Keratinocyte (primary cell): ENCODE results near the gene DMRT1. TPM values are rescaled to one million over a fixed set of nuclear protein-coding genes. Genes with fewer than 3 reads are reported as not detected.

Experiments
- DNase-seq: peaks from one replicate; pipeline ENCODE4 v3.0.0-alpha.2; 2011; ENCODE audit warnings: low read depth, missing footprints, low spot score
- FAIRE-seq: peaks from 2 replicates; lab custom pipeline; 2011; peaks lifted over from hg19 to GRCh38; lab: Jason Lieb, UNC
- H2AFZ ChIP-seq: 2 replicates; pipeline ENCODE4 v1.6.0; 2012; ENCODE audit warnings: low read length, control low read depth, inconsistent platforms; ENCODE audit not compliant: control insufficient read depth
- H3K27ac ChIP-seq: 2 replicates; pipeline ENCODE4 v1.5.1; 2011; ENCODE audit warnings: low read length; ENCODE audit not compliant: control insufficient read depth, insufficient read depth
- H3K27me3 ChIP-seq: 3 replicates; pipeline ENCODE4 v1.6.0; 2011; ENCODE audit warnings: low read length; ENCODE audit not compliant: control insufficient read depth, insufficient read depth; ENCODE audit errors: extremely low read depth
- H3K36me3 ChIP-seq, 2 experiments: 2 replicates in 1 of 2; 3 replicates in 1 of 2; pipeline ENCODE4 v1.5.1; 2011; ENCODE audit warnings: low read length in 2 of 2, mild to moderate bottlenecking in 1 of 2; ENCODE audit not compliant: control insufficient read depth in 2 of 2, insufficient read depth in 2 of 2; ENCODE audit errors: extremely low read depth in 1 of 2
- H3K4me1 ChIP-seq: 3 replicates; pipeline ENCODE4 v1.5.1; 2011; ENCODE audit warnings: low read length; ENCODE audit not compliant: control insufficient read depth, insufficient read depth; ENCODE audit errors: extremely low read depth
- H3K4me2 ChIP-seq: 3 replicates; pipeline ENCODE4 v1.6.0; 2011; ENCODE audit warnings: low read depth, low read length; ENCODE audit not compliant: control insufficient read depth, insufficient read depth; ENCODE audit errors: extremely low read depth
- H3K4me3 ChIP-seq, 3 experiments: fragments of 200-600 bp in 1 of 3; sonication (generic) in 1 of 3; 2 replicates in 2 of 3; 3 replicates in 1 of 3; pipeline ENCODE4 v1.5.1; 2011 to 2016; ENCODE audit warnings: low read length in 3 of 3, mild to moderate bottlenecking in 3 of 3, control low read depth in 2 of 3, inconsistent platforms in 1 of 3, low read depth in 1 of 3, mixed read lengths in 1 of 3, mixed run types in 1 of 3, moderate library complexity in 1 of 3; ENCODE audit not compliant: control insufficient read depth in 2 of 3, insufficient read depth in 2 of 3; ENCODE audit errors: extremely low read depth in 1 of 3
- H3K79me2 ChIP-seq: 2 replicates; pipeline ENCODE4 v1.6.0; 2012; ENCODE audit warnings: low read length; ENCODE audit not compliant: control insufficient read depth, insufficient read depth
- H3K9ac ChIP-seq: 3 replicates; pipeline ENCODE4 v1.6.0; 2011; ENCODE audit warnings: low read length; ENCODE audit not compliant: control insufficient read depth, insufficient read depth; ENCODE audit errors: extremely low read depth
- H3K9me1 ChIP-seq: 3 replicates; pipeline ENCODE4 v1.6.0; 2011; ENCODE audit warnings: low read length; ENCODE audit not compliant: control insufficient read depth, insufficient read depth; ENCODE audit errors: extremely low read depth
- H3K9me3 ChIP-seq: 2 replicates; pipeline ENCODE4 v1.5.1; 2012; ENCODE audit warnings: low read depth, low read length; ENCODE audit not compliant: control insufficient read depth
- H4K20me1 ChIP-seq: 3 replicates; pipeline ENCODE4 v1.6.0; 2011; ENCODE audit warnings: low read length; ENCODE audit not compliant: control insufficient read depth, insufficient read depth; ENCODE audit errors: extremely low read depth
- CTCF ChIP-seq, 3 experiments: IDR thresholded peaks in 1 of 3; conservative IDR thresholded peaks in 1 of 3; optimal IDR thresholded peaks in 1 of 3; 2 replicates in 2 of 3; 3 replicates in 1 of 3; pipeline versions ENCODE3 to v1.5.1; 2011; ENCODE audit warnings: low read length in 3 of 3, mild to moderate bottlenecking in 3 of 3, moderate library complexity in 2 of 3, control low read depth in 1 of 3, inconsistent platforms in 1 of 3; ENCODE audit not compliant: insufficient read depth in 2 of 3; ENCODE audit errors: extremely low read depth in 1 of 3
- EZH2 ChIP-seq: IDR thresholded peaks from one replicate; pipeline ENCODE4 v1.6.1; 2012; ENCODE audit warnings: inconsistent platforms, mild to moderate bottlenecking, low read length, moderate library complexity
- dilution Hi-C: fragments of 300-500 bp; cut with MboI; formaldehyde crosslinking; loops from one replicate; pipeline ENCODE4 v1.7.0; 2020; ENCODE audit warnings: low sequenced_read_pairs; ENCODE audit not compliant: extremely low pct_ligation_motif_present
- polyA plus RNA-seq, 5 experiments: library from polyadenylated mRNA; depleted of rRNA in 3 of 5; stranded (reverse) in 3 of 5; stranded (forward) in 1 of 5; unstranded in 1 of 5; fragments of >200 nt; gene quantifications; 1 replicate in 1 of 5; 2 replicates in 3 of 5; 3 replicates in 1 of 5; pipeline versions ENCODE4 v1.2.1 to v1.2.3, GENCODE V29; 2011 to 2012; ENCODE audit warnings: missing spikeins in 2 of 5, low read depth in 1 of 5, low replicate concordance in 1 of 5

The DMRT1 gene
- polyA plus RNA-seq, 1 donor (not counting 4 experiments of a cell fraction or from before 2014, with no cell fraction given) = not detected

- Histone ChIP-seq H3K9me3 (no peaks in the 10 kb centered on the region), H3K27ac (no peak overlapping the region), H3K4me3 (no peak overlapping the region), H3K27me3 (no peaks in the 10 kb centered on the region), H3K36me3 (no peaks in the 10 kb centered on the region), H3K9me1 (no peaks in the 10 kb centered on the region), H3K79me2 (no peaks in the 10 kb centered on the region), H2AFZ (no peak overlapping the region), H3K4me1 (no peaks in the 10 kb centered on the region), H3K9ac (no peak overlapping the region), H3K4me2 (no peak overlapping the region), H4K20me1 (no peaks in the 10 kb centered on the region)
- DNase-seq (no peak), FAIRE-seq (peak; percentile 69)
- dilution Hi-C loops = no loop called here
- TF ChIP-seq EZH2 (no peak), CTCF (optimal IDR thresholded peaks at IDR 0.05 in 1 of 3, IDR thresholded peaks at IDR 0.05 in 1 of 3, conservative IDR thresholded peaks at IDR 0.05 in 1 of 3; ENCODE audit: extremely low read depth in 1 of 3, insufficient read depth in 2 of 3, low read length in 3 of 3) (no peak)
These were observed 47.1 kb upstream of the DMRT1 start for GRCh38 chr9:794386-794785.

GRCh38 chr9:795869-796268 is 45.6 kb upstream of the DMRT1 start:
- FAIRE-seq (no peak), DNase-seq (no peak)
- no peak overlapping the region for H3K4me2 ChIP-seq
- no peaks in the 10 kb centered on the region for H3K9me1 ChIP-seq
- H3K79me2 ChIP-seq = no peaks in the 10 kb centered on the region
- no peak for TF ChIP-seq CTCF (optimal IDR thresholded peaks at IDR 0.05 in 1 of 3, IDR thresholded peaks at IDR 0.05 in 1 of 3, conservative IDR thresholded peaks at IDR 0.05 in 1 of 3; ENCODE audit: extremely low read depth in 1 of 3, insufficient read depth in 2 of 3, low read length in 3 of 3)
- no peaks in the 10 kb centered on the region for H4K20me1 ChIP-seq
- H3K4me1 ChIP-seq = peaks cover 4% of the 10 kb centered on the region
- no peaks in the 10 kb centered on the region for H3K27me3 ChIP-seq
- H3K27ac ChIP-seq = no peak overlapping the region
- H3K36me3 ChIP-seq = no peaks in the 10 kb centered on the region
- H2AFZ ChIP-seq = no peak overlapping the region
- H3K9ac ChIP-seq = no peak overlapping the region
- H3K9me3 ChIP-seq = no peaks in the 10 kb centered on the region
- dilution Hi-C loops = no loop called here
- no peak overlapping the region for H3K4me3 ChIP-seq
